ENCODE data around the gene ST8SIA4. TPM values are rescaled to one million over a fixed set of nuclear protein-coding genes. Genes with fewer than 3 reads are reported as not detected.

ST8SIA4 gene
- total RNA-seq, 1 experiment from 2014 or later = not detected

DNA sequence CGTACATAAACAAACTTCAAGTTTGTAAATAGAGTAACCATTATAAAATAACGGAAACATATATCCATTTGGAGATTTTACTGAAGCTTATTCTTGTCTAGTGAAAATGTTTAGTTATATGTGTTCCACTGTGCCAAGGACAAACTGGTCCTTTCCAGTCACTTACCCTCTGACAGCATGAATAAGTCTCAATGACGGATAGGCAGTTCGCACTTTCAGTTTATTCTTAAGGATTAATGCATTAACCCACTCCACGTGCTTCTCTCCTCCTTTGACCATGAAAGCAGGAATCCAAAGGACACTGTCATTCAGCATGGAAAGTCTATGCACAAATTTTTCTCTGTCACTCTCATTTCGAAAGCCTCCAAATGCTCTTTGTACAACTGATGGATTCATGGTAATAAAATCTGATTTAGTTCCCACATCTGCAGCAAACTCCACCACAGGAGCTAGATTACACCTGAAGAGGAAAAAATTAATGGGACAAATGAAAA lies 47.1 kb downstream of the ST8SIA4 start:
- ChIA-PET CTCF (no interaction called here), RAD21 (ENCODE audit: low non-redundant PET in 1 of 2, low total read pairs in 2 of 2, uncharacterized antibody in 2 of 2, unreplicated experiment in 2 of 2) (no interaction called here), POLR2A (no interaction called here)
- DNase-seq (ENCODE audit: low read depth, low spot score) = no peak
- Histone ChIP-seq H3K79me2 (ENCODE audit: insufficient read depth, low read length) (no peaks in the 10 kb centered on the region), H3K9me3 (ENCODE audit: control insufficient read depth in 1 of 2, insufficient read depth in 1 of 2, low read depth in 1 of 2, low read length in 2 of 2) (no peaks in the 10 kb centered on the region), H4K20me1 (ENCODE audit: insufficient read depth) (no peaks in the 10 kb centered on the region), H3K4me3 (replicated peaks in 1 of 2; ENCODE audit: low read depth in 1 of 2, low read length in 2 of 2) (no peak overlapping the region), H3K4me2 (ENCODE audit: low read length) (no peak overlapping the region), H3K9ac (ENCODE audit: low read length) (no peak overlapping the region), H3K9me2 (ENCODE audit: insufficient read depth) (no peaks in the 10 kb centered on the region), H2AFZ (ENCODE audit: low read depth, low read length, poor library complexity, severe bottlenecking) (no peak overlapping the region), H3K4me1 (ENCODE audit: control insufficient read depth in 1 of 2, insufficient read depth in 2 of 2, low read length in 2 of 2) (no peaks in the 10 kb centered on the region), H3K36me3 (ENCODE audit: control insufficient read depth in 1 of 2, insufficient read depth in 2 of 2, low read length in 2 of 2) (no peaks in the 10 kb centered on the region), H3K27me3 (ENCODE audit: insufficient read depth, low read length) (no peaks in the 10 kb centered on the region), H3K27ac (ENCODE audit: low read depth, low read length) (no peak overlapping the region)
- TF ChIP-seq SP1 (IDR thresholded peaks at IDR 0.05; ENCODE audit: low read depth) (no peak), YY1 (IDR thresholded peaks at IDR 0.05; ENCODE audit: extremely low read depth, insufficient replicate concordance, low read depth, low read length) (no peak), ZFX (IDR thresholded peaks at IDR 0.05) (no peak), RAD21 (IDR thresholded peaks at IDR 0.05; ENCODE audit: low read depth) (no peak), EZH2phosphoT487 (IDR thresholded peaks at IDR 0.05; ENCODE audit: borderline replicate concordance) (no peak), ELF1 (IDR thresholded peaks at IDR 0.05; ENCODE audit: borderline replicate concordance, low read depth) (no peak), CBX3 (IDR thresholded peaks at IDR 0.05; ENCODE audit: low read depth) (no peak), TCF7L2 (IDR thresholded peaks at IDR 0.05; ENCODE audit: borderline replicate concordance, extremely low read depth, insufficient read depth, insufficient read length) (no peak), ZNF274 (IDR thresholded peaks at IDR 0.05; ENCODE audit: low read depth, low read length) (no peak), SIN3A (IDR thresholded peaks at IDR 0.05; ENCODE audit: low read depth) (no peak), SRF (IDR thresholded peaks at IDR 0.05; ENCODE audit: low read depth) (no peak), FOSL1 (IDR thresholded peaks at IDR 0.05; ENCODE audit: low read depth) (no peak), POLR2A (IDR thresholded peaks at IDR 0.05; ENCODE audit: borderline replicate concordance, extremely low read depth, insufficient read depth, insufficient read length) (no peak), CEBPB (IDR thresholded peaks at IDR 0.05; ENCODE audit: low read depth) (no peak), EZH2 (IDR thresholded peaks at IDR 0.05) (no peak)
- TF ChIP-seq, protein P1, sequence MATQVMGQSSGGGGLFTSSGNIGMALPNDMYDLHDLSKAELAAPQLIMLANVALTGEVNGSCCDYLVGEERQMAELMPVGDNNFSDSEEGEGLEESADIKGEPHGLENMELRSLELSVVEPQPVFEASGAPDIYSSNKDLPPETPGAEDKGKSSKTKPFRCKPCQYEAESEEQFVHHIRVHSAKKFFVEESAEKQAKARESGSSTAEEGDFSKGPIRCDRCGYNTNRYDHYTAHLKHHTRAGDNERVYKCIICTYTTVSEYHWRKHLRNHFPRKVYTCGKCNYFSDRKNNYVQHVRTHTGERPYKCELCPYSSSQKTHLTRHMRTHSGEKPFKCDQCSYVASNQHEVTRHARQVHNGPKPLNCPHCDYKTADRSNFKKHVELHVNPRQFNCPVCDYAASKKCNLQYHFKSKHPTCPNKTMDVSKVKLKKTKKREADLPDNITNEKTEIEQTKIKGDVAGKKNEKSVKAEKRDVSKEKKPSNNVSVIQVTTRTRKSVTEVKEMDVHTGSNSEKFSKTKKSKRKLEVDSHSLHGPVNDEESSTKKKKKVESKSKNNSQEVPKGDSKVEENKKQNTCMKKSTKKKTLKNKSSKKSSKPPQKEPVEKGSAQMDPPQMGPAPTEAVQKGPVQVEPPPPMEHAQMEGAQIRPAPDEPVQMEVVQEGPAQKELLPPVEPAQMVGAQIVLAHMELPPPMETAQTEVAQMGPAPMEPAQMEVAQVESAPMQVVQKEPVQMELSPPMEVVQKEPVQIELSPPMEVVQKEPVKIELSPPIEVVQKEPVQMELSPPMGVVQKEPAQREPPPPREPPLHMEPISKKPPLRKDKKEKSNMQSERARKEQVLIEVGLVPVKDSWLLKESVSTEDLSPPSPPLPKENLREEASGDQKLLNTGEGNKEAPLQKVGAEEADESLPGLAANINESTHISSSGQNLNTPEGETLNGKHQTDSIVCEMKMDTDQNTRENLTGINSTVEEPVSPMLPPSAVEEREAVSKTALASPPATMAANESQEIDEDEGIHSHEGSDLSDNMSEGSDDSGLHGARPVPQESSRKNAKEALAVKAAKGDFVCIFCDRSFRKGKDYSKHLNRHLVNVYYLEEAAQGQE (IDR thresholded peaks at IDR 0.05; ENCODE audit: low read depth) = no peak
- TF ChIP-seq, protein P2, sequence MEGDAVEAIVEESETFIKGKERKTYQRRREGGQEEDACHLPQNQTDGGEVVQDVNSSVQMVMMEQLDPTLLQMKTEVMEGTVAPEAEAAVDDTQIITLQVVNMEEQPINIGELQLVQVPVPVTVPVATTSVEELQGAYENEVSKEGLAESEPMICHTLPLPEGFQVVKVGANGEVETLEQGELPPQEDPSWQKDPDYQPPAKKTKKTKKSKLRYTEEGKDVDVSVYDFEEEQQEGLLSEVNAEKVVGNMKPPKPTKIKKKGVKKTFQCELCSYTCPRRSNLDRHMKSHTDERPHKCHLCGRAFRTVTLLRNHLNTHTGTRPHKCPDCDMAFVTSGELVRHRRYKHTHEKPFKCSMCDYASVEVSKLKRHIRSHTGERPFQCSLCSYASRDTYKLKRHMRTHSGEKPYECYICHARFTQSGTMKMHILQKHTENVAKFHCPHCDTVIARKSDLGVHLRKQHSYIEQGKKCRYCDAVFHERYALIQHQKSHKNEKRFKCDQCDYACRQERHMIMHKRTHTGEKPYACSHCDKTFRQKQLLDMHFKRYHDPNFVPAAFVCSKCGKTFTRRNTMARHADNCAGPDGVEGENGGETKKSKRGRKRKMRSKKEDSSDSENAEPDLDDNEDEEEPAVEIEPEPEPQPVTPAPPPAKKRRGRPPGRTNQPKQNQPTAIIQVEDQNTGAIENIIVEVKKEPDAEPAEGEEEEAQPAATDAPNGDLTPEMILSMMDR (IDR thresholded peaks at IDR 0.05 in 2 of 3, conservative IDR thresholded peaks at IDR 0.05 in 1 of 3; ENCODE audit: borderline replicate concordance in 1 of 3, insufficient read depth in 1 of 3, low read depth in 2 of 3, low read length in 2 of 3) = no peak
- TF ChIP-seq, protein P3, sequence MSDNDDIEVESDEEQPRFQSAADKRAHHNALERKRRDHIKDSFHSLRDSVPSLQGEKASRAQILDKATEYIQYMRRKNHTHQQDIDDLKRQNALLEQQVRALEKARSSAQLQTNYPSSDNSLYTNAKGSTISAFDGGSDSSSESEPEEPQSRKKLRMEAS (IDR thresholded peaks at IDR 0.05) = no peak
- TF ChIP-seq, protein P4, sequence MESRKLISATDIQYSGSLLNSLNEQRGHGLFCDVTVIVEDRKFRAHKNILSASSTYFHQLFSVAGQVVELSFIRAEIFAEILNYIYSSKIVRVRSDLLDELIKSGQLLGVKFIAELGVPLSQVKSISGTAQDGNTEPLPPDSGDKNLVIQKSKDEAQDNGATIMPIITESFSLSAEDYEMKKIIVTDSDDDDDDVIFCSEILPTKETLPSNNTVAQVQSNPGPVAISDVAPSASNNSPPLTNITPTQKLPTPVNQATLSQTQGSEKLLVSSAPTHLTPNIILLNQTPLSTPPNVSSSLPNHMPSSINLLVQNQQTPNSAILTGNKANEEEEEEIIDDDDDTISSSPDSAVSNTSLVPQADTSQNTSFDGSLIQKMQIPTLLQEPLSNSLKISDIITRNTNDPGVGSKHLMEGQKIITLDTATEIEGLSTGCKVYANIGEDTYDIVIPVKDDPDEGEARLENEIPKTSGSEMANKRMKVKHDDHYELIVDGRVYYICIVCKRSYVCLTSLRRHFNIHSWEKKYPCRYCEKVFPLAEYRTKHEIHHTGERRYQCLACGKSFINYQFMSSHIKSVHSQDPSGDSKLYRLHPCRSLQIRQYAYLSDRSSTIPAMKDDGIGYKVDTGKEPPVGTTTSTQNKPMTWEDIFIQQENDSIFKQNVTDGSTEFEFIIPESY (IDR thresholded peaks at IDR 0.05; ENCODE audit: extremely low read depth, insufficient replicate concordance, low read length) = no peak
- BruUV-seq (replicated peaks) = no TSS peak
- no peak for ATAC-seq
- intact Hi-C loops (cut with micrococcal nuclease) = no loop called here
